ENCODE measurements around the gene TLE5.

TLE5 gene

DNA sequence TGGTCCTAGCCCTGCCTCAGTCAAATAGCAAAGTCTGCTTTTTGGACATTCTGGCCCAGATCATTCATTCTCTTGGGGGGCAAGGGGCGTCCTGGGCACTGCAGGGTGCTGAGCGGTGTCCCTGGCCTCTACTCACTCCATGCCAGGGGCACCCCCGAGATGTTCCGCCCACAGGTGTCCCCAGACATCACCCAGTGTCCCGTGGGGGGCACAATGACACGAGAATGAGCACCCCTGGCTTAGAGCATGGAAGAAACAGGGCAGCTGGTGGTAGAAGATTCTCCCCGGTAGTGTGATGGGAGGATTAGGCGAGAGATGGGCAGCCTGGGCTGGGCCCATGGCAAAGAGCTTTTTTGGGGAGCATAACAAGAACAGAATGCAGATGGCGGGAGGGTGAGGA, 5.3 kb upstream of the TLE5 start:
- DNase-seq (ENCODE audit: low read depth) = no peak
- TF ChIP-seq, protein P1, sequence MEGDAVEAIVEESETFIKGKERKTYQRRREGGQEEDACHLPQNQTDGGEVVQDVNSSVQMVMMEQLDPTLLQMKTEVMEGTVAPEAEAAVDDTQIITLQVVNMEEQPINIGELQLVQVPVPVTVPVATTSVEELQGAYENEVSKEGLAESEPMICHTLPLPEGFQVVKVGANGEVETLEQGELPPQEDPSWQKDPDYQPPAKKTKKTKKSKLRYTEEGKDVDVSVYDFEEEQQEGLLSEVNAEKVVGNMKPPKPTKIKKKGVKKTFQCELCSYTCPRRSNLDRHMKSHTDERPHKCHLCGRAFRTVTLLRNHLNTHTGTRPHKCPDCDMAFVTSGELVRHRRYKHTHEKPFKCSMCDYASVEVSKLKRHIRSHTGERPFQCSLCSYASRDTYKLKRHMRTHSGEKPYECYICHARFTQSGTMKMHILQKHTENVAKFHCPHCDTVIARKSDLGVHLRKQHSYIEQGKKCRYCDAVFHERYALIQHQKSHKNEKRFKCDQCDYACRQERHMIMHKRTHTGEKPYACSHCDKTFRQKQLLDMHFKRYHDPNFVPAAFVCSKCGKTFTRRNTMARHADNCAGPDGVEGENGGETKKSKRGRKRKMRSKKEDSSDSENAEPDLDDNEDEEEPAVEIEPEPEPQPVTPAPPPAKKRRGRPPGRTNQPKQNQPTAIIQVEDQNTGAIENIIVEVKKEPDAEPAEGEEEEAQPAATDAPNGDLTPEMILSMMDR (conservative IDR thresholded peaks at IDR 0.05; ENCODE audit: low read length) = no peak
- H3K4me3 ChIP-seq (ENCODE audit: low read length) = no peak overlapping the region

DNA sequence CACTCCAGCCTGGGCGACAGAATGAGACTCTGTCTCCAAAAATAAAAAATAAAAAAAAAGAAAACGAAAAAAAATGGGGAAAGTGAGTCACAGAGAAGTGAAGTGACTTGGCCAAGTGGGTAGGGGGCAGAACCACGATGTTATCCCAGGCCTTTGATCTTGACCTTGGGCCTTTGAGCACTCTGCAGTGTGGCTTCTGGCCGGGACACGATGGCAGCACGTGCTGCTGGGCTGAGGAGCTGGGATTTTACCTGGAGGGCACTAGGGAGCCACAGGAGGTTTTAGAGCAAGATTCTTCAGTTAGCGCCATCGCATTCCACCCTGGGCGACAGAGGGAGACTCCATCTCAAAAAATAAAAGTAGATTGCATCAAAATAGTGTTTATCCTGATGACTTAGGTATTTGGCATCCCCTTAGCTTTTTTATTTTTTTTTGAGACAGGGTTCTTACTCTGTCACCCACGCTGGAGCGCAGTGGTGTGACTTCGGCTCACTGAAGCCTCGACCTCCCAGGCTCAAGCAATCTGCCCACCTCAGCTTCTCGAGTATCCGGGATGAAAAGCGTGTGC, 4.3 kb upstream of the TLE5 start:
- no peak overlapping the region for H3K4me3 ChIP-seq (ENCODE audit: low read length)
- DNase-seq (ENCODE audit: low read depth) = no peak
- TF ChIP-seq, protein P1 (conservative IDR thresholded peaks at IDR 0.05; ENCODE audit: low read length) = no peak

DNA sequence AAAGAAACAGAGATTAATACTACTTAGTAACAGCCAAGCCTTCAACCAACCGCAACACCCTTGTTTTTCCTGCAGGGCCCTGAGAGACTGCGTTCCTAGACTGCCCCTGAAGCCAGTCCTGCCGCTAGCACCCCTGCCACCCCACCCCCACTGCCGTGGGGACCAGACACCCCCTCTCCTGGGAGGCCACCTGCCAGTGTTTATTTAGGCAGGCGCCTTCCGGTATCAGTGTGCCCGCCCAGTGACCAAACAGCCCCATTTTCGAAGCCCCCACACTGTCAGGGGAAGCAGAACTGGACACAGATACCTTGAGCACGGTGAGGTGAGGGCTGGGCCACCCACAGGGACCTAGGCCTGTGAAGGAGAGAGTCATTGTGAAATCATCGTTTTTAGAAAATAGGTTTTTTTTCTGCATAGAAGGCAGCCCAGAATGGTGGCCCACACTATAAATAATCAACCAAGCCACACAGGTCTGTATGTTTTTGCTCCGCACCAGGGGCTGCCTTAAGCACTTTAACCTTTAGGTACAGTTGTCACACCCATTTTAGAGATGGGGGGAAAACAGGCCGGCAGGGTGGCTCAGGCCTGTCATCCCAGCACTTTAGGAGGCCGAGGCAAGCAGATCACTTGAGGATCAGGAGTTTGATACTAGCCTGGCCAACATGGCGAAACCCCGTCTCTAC, 3.5 kb upstream of the TLE5 start:
- TF ChIP-seq, protein P1 (conservative IDR thresholded peaks at IDR 0.05; ENCODE audit: low read length) = no peak
- DNase-seq (ENCODE audit: low read depth) = no peak
- no peak overlapping the region for H3K4me3 ChIP-seq (ENCODE audit: low read length)

DNA sequence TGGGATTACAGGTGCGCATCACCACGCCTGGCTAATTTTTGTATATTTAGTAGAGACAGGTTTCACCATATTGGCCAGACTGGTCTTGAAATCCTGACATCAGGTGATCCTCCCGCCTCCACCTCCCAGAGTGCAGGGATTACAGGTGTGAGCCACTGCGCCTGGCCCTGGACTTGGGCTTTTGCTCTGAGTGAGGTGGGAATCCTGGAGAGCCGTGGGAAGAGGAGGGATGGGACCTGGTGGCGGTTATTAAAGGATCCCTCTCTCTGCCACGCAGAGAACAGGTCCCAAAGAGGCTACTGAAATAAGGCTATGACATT, 1.7 kb upstream of the TLE5 start:
- TF ChIP-seq, protein P1 (conservative IDR thresholded peaks at IDR 0.05; ENCODE audit: low read length) = no peak
- H3K4me3 ChIP-seq (ENCODE audit: low read length) = no peak overlapping the region
- DNase-seq (ENCODE audit: low read depth) = no peak

DNA sequence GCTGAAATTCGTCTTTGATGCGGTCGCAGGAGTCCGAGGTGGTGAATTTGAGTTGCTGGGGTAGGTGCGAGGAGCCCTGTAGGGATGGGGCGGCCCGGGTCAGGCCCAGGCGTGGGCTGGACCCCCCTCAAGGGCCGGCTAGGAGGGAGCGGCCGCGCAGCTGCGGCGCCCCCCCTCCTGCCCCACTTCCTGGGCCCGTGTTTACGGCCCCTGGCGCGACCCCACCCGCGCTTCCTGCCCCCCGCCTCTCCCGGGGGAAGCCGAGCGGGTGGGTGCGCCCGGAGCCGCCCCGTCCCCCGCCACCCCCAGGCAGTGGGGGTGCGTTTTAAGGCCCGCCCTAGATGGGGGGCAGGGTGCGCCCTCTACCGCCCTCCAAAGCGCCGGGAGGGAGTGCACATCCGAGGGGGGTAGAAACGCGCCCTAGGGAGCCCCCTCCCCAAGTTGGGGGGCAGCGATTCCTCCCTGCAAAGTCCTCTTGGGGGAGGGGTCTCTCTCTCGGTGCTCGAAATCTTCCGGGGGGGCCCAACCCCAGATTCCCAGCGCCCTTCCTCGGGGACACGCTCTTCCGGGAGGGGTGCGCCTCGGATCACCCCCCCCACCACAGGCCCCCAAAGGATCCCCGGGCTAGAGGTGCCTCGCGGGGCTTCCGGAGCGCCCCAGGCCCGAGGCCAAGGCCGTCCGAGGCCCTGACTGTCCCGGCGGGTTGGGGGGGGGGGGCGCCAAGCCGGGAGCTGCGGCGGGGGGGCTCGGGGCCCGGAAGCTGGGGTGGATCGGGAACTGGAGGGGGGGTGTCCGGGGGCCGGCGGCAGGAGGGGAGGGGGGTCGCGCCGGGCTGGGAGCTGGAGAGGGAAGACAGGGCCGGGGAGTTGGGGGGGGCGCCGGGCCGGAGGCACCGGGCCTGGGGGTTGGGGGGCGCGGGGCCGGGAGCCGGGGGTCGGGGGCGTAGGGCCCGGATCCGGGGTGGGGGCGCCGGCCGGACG, 823 bp downstream of the TLE5 start:
- TF ChIP-seq, protein P1 (conservative IDR thresholded peaks at IDR 0.05; ENCODE audit: low read length) = peak; percentile 27
- H3K4me3 ChIP-seq (ENCODE audit: low read length) = peak overlapping the region; percentile 80
- peak; percentile 36 for DNase-seq (ENCODE audit: low read depth)

DNA sequence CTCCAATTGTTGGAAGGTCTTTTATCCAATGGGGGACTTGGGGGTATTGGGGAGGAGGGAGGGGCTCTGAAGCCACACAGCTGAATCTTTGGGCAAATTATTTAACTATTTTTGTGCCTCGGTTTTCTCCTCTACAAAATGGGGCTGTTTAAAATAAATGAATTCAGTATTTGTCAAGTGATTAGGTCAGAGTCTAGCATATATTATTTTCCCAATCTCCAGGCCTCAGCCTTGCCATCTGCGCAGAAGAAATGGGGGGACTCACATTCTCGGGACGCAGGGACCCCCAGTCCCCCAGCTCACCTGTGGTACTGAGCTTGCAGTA, 1.5 kb downstream of the TLE5 start:
- DNase-seq (ENCODE audit: low read depth) = no peak
- H3K4me3 ChIP-seq (ENCODE audit: low read length) = peak overlapping the region; percentile 80
- TF ChIP-seq, protein P1 (conservative IDR thresholded peaks at IDR 0.05; ENCODE audit: low read length) = no peak

Measured in AG10803 (cell line).